C4-2B (cell line): ENCODE data around the gene FBXO4.

ENCODE experiments used
- H3K27ac ChIP-seq: fragments of 450-650 bp; 2 replicates; pipeline ENCODE4 v1.5.1; 2017
- ZFX ChIP-seq: fragments of 450-650 bp; IDR thresholded peaks from 2 replicates; pipeline ENCODE4 v1.6.1; 2017
- TF ChIP-seq, protein P1 (sequence below): fragments of 450-650 bp; conservative IDR thresholded peaks from 2 replicates; pipeline ENCODE4 v1.5.1; 2017; ENCODE audit warnings: mild to moderate bottlenecking

The FBXO4 gene

DNA sequence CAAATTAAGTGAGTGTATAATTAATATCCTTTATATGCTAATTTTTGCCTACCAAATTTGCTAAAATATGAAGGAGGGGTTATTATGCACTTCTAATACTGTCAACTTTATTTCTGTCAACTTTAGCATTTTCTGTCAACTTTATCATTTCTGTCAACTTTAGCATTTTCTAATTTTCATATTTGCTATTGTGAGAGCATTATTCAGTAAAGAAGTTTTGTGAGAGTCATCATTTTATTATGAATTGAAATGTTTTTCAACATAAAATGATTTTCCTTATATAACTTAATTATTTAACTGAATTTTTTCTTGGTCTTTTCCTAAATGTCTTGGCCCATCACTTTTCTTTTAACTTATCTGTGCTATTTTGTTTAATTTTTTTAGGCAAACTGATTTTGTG is 58.2 kb downstream of the FBXO4 start:
- TF ChIP-seq, protein P1, sequence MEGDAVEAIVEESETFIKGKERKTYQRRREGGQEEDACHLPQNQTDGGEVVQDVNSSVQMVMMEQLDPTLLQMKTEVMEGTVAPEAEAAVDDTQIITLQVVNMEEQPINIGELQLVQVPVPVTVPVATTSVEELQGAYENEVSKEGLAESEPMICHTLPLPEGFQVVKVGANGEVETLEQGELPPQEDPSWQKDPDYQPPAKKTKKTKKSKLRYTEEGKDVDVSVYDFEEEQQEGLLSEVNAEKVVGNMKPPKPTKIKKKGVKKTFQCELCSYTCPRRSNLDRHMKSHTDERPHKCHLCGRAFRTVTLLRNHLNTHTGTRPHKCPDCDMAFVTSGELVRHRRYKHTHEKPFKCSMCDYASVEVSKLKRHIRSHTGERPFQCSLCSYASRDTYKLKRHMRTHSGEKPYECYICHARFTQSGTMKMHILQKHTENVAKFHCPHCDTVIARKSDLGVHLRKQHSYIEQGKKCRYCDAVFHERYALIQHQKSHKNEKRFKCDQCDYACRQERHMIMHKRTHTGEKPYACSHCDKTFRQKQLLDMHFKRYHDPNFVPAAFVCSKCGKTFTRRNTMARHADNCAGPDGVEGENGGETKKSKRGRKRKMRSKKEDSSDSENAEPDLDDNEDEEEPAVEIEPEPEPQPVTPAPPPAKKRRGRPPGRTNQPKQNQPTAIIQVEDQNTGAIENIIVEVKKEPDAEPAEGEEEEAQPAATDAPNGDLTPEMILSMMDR = no peak
- no peak for TF ChIP-seq ZFX
- H3K27ac ChIP-seq = no peak overlapping the region

DNA sequence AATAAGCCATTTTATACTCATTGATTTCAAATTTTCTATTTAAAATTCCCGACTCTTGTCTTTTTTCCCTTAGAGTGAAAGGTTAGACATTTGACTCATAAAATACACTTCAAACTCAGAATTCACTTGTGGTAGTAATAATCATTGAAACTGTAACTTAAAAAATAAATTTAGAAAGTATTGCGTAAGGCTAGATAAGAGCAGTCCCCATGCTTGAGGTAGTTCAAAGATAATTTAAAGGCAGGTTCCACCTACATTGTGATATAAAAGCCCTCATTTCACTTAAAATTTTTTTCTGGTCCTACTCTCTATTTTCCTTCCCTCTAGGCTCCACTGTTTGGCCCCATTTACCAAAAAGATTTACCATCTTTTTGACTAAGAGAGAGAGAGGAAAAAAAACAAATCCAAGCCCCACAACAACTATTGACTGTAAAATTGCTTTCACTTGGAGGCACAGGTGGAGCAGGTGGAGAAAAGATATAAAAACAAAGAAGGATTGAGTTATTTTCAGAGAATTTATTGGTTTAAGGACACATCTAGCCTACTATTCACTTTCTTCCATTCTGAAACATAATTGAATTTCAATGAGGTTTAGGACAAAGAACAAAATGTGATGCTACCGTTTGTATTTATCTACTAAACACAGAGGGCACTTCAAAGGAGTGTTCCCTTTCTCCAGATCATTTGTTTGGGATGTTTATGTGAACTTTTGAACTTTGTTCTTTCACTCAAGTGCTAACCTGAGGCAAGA is 61.0 kb downstream of the FBXO4 start:
- H3K27ac ChIP-seq = no peak overlapping the region
- TF ChIP-seq, protein P1 = no peak
